HepG2 (cell line): Measurements from ENCODE around the gene CNDP1. TPM values are rescaled to one million over a fixed set of nuclear protein-coding genes. Genes with fewer than 3 reads are reported as not detected.

Source experiments
- DR1 ChIP-seq: sonication (generic); formaldehyde crosslinking; IDR thresholded peaks from 2 replicates; pipeline ENCODE4 v1.8.0; 2021; ENCODE audit warnings: mild to moderate bottlenecking, missing genetic modification reagents, inconsistent platforms
- HDAC1 ChIP-seq: sonication (generic); formaldehyde crosslinking; IDR thresholded peaks from 2 replicates; pipeline ENCODE4 v1.5.1; 2020; ENCODE audit warnings: mild to moderate bottlenecking, missing genetic modification reagents
- KDM2A ChIP-seq: sonication (generic); formaldehyde crosslinking; IDR thresholded peaks from 2 replicates; pipeline ENCODE4 v1.4.0; 2020; ENCODE audit warnings: low read depth, missing genetic modification reagents, borderline replicate concordance
- NCOA5 ChIP-seq: sonication (generic); formaldehyde crosslinking; IDR thresholded peaks from 2 replicates; pipeline ENCODE4 v1.4.0; 2020; ENCODE audit warnings: missing genetic modification reagents
- ONECUT2 ChIP-seq: sonication (generic); formaldehyde crosslinking; IDR thresholded peaks from 2 replicates; pipeline ENCODE4 v1.4.0; 2020; ENCODE audit warnings: missing genetic modification reagents
- RORA ChIP-seq: sonication (generic); formaldehyde crosslinking; IDR thresholded peaks from 2 replicates; pipeline ENCODE4 v1.5.0; 2020; ENCODE audit warnings: mild to moderate bottlenecking, missing genetic modification reagents, moderate library complexity
- ZBTB38 ChIP-seq: sonication (generic); formaldehyde crosslinking; IDR thresholded peaks from 2 replicates; pipeline ENCODE4 v1.5.1; 2020; ENCODE audit warnings: mild to moderate bottlenecking, missing genetic modification reagents
- ZNF230 ChIP-seq: sonication (generic); formaldehyde crosslinking; IDR thresholded peaks from 2 replicates; pipeline ENCODE4 v1.4.0; 2020; ENCODE audit warnings: mild to moderate bottlenecking, missing genetic modification reagents
- ZNF256 ChIP-seq: sonication (generic); formaldehyde crosslinking; conservative IDR thresholded peaks from 2 replicates; pipeline ENCODE4 v1.4.0; 2020; ENCODE audit warnings: missing genetic modification reagents
- ZNF451 ChIP-seq: sonication (generic); formaldehyde crosslinking; IDR thresholded peaks from 2 replicates; pipeline ENCODE4 v1.5.0; 2020; ENCODE audit warnings: mild to moderate bottlenecking, missing genetic modification reagents
- polyA plus RNA-seq, 8 experiments: library from polyadenylated mRNA; depleted of rRNA in 3 of 8; stranded (reverse) in 7 of 8; unstranded in 1 of 8; fragments of >200 nt; fragmentation: Illumina TruSeq in 4 of 8; extraction: Trizol in 4 of 8; gene quantifications; 2 replicates each; pipeline versions ENCODE4 v1.2.1 to v1.2.3, GENCODE V29; 2011 to 2016; ENCODE audit warnings: low read depth in 4 of 8, missing spikeins in 1 of 8, mixed read lengths in 1 of 8; ENCODE audit not compliant: insufficient read depth in 1 of 8
- total RNA-seq, 5 experiments: library from RNA; depleted of rRNA; stranded (reverse); fragments of >200 nt; fragmentation: Illumina TruSeq; extraction: Trizol; gene quantifications; 2 replicates each; pipeline ENCODE4 v1.2.3, GENCODE V29; 2016; ENCODE audit warnings: low read depth in 1 of 5
- TF ChIP-seq, protein P1 (sequence below): sonication (generic); formaldehyde crosslinking; IDR thresholded peaks from 2 replicates; pipeline ENCODE4 v1.4.0; 2020; ENCODE audit warnings: mild to moderate bottlenecking, missing genetic modification reagents
- TF ChIP-seq, protein P2 (sequence below): sonication (generic); formaldehyde crosslinking; IDR thresholded peaks from 2 replicates; pipeline ENCODE4 v1.5.0; 2020; ENCODE audit warnings: mild to moderate bottlenecking, missing genetic modification reagents
- TF ChIP-seq, protein P3 (sequence below): sonication (generic); formaldehyde crosslinking; IDR thresholded peaks from 2 replicates; pipeline ENCODE4 v1.5.1; 2020; ENCODE audit warnings: missing genetic modification reagents, mild to moderate bottlenecking, borderline replicate concordance

Gene CNDP1
- total and polyA plus RNA-seq, 2 of the 13 experiments (the other 11 are each of a cell fraction or from before 2014, with no cell fraction given), result 0.01 TPM; not detected in 1

DNA sequence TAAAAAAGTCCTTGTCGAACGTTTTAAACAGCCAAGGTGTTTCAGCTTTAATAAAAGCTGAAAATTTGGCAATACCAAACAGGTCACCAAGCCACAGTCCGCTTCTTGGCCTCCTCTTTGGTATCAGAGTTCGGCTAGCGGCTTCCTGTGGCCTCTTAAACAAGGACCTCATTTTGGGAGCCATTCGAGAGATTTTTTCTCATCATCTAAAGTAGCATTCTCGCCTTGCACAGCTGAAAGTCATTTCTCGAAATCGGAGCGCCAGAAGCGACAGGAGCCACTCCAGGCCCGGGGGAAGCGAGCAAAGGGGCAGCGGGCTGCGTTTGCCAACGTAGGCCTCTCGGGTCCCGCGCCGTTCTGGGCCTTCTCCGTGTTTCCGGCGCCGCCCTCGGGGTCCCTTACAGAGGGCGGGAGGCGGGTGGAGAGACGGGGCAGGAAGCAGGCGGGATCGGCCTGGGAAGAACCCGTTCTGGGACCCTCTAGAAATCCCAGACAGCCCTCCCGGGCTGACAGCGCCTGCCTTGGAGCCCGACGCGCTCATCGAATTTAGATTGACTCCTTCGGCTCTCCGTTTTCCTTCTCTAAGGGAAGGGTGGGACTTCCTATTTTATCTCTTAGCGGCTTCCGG is 62.8 kb downstream of the CNDP1 start (continued):
- TF ChIP-seq, protein P1, sequence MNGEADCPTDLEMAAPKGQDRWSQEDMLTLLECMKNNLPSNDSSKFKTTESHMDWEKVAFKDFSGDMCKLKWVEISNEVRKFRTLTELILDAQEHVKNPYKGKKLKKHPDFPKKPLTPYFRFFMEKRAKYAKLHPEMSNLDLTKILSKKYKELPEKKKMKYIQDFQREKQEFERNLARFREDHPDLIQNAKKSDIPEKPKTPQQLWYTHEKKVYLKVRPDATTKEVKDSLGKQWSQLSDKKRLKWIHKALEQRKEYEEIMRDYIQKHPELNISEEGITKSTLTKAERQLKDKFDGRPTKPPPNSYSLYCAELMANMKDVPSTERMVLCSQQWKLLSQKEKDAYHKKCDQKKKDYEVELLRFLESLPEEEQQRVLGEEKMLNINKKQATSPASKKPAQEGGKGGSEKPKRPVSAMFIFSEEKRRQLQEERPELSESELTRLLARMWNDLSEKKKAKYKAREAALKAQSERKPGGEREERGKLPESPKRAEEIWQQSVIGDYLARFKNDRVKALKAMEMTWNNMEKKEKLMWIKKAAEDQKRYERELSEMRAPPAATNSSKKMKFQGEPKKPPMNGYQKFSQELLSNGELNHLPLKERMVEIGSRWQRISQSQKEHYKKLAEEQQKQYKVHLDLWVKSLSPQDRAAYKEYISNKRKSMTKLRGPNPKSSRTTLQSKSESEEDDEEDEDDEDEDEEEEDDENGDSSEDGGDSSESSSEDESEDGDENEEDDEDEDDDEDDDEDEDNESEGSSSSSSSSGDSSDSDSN (CRISPR knock-in tag), result peak; percentile 90
- TF ChIP-seq ZNF256 (CRISPR knock-in tag) (0 out of 2 replicates have a peak, but pooled peaks have one; percentile 57), HDAC1 (peak; percentile 55), RORA (CRISPR knock-in tag) (peak; percentile 60; the same call in 1 of the 2 replicates), ZBTB38 (CRISPR knock-in tag) (no peak), DR1 (0 out of 2 replicates have a peak, but pooled peaks have one; percentile 29), ZNF451 (CRISPR knock-in tag) (peak; percentile 39; the same call in 1 of the 2 replicates), NCOA5 (no peak), KDM2A (CRISPR knock-in tag) (peak; percentile 82), ZNF230 (CRISPR knock-in tag) (0 out of 2 replicates have a peak, but pooled peaks have one; percentile 43), ONECUT2 (no peak)
- TF ChIP-seq, protein P2, sequence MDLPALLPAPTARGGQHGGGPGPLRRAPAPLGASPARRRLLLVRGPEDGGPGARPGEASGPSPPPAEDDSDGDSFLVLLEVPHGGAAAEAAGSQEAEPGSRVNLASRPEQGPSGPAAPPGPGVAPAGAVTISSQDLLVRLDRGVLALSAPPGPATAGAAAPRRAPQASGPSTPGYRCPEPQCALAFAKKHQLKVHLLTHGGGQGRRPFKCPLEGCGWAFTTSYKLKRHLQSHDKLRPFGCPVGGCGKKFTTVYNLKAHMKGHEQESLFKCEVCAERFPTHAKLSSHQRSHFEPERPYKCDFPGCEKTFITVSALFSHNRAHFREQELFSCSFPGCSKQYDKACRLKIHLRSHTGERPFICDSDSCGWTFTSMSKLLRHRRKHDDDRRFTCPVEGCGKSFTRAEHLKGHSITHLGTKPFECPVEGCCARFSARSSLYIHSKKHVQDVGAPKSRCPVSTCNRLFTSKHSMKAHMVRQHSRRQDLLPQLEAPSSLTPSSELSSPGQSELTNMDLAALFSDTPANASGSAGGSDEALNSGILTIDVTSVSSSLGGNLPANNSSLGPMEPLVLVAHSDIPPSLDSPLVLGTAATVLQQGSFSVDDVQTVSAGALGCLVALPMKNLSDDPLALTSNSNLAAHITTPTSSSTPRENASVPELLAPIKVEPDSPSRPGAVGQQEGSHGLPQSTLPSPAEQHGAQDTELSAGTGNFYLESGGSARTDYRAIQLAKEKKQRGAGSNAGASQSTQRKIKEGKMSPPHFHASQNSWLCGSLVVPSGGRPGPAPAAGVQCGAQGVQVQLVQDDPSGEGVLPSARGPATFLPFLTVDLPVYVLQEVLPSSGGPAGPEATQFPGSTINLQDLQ, result peak; percentile 58; the same call in 1 of the 2 replicates
- TF ChIP-seq, protein P3, sequence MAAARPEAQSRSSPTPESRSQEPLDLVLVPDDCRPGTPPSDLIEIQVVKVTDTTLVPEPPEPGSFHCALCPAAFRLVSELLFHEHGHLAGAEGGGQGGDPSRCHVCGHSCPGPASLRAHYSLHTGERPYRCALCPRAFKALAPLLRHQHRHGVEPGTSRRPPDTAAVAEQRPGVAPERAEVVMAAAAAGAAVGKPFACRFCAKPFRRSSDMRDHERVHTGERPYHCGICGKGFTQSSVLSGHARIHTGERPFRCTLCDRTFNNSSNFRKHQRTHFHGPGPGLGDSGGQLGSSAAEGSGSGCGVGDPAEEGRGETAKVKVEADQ (CRISPR knock-in tag), result no peak
